NOMO-1 treated with DMSO at 0.1 percent for 48 hours (cell line): ENCODE data around the gene CPAMD8.
"Not testable (repeated sequence)": the region's sequence is repeated elsewhere in the genome, so short reads cannot be mapped to it uniquely, and the experiment has no call there.

ENCODE experiments used
- DNase-seq: peaks from one replicate; lab custom pipeline; 2025; ENCODE audit not compliant: unreplicated experiment; lab: John Stamatoyannopoulos, UW

Gene CPAMD8

DNA sequence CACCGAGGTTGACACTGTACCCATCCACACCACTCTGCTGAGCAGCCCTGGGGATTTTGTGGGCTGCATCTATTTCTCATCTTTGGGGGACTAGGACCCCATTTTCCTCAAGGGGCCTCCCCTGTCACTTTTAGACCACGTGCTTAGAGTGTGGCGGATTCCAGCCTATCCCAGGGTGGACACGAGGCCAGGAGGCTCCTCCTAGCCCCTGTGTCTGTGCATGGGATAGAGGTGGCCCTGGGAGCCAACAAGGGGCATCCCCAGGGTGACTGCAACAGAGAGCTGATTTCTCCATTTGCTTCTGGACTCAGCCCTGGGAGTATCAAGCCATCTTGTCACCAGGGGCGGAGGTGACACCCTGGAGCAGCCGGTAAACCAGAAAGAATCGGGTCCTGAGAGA is 24.2 kb downstream of the CPAMD8 start:
- no peak for DNase-seq

DNA sequence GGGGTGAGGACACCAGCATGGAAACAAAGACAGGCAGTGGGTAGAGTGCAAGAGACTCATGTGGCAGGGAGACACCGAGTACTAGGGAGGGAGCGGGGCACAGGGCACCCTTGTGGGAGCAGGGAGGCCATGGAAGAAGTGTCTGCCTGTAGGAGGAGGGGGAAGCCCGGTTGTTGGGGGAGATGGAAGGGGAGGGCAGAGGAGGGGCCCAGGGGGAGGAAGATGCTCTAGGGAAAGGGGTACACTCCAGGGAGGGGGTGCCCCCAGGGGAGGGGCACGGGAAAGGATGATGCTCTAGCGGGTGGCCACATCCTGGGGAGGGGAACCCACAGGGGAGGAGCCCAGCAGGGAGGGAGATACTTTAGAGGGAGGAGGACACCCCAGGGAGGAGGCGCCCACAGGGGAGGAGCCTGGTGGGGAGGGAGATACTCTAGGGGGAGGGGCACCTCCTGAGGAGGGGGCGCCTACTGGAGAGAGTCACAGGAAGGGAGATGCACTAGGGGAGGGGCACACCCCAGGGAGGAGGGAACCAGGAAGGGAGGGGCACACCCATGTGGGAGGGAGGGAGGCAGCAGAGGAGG is 24.9 kb downstream of the CPAMD8 start:
- DNase-seq: no peak

DNA sequence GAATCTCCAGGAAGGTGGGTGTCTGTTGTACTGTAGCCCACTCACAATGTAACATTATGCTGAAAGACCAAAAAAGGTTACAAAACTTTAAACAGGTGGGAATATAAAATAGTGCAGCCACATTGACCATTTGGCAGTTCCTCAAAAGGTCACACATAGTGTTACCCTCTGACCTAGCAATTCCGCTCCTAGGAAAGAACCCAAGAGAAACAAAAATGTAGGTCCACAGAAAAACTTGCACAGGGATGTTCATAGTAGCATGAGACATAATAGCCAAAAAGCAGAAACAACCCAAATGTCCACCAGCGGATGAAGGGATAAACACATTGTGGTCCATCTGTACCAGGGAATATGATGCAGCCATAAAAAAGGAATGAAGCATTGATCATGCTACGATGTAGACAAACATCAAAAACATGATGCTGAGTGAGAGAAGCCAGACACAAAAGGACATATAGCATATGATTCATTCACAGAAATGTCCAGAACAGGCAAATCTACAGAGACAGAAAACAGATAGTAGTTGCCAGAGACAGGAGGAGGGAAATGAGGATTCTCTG is 27.9 kb downstream of the CPAMD8 start:
- no peak for DNase-seq

GRCh38 chr19:16996838-16997490 is 29.6 kb downstream of the CPAMD8 start:
- not testable (repeated sequence) for DNase-seq

- DNase-seq: no peak
These were observed 37.9 kb downstream of the CPAMD8 start for GRCh38 chr19:16988661-16989060.

DNA sequence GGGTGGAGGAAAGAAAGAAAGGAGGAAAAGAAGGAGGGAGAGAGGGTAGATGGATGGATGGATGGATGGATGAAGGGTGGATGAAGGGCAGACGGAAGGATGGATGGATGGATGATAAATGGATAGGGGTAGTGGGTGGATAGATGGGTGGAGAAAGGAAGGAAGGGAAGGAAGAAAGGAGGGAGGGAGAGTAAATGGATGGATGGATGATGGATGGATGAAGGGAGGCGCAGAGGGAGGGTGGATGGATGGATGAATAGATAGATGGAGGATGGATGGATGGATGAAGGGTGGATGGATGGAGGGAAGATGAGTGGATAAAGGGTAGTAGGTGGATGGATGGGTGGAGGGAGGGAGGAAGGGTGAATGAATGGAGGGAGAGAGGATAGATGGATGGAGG is 41.2 kb downstream of the CPAMD8 start:
- DNase-seq: no peak

GRCh38 chr19:16982586-16982985 is 44.0 kb downstream of the CPAMD8 start:
- not testable (repeated sequence) for DNase-seq

- no peak for DNase-seq
These were observed 47.5 kb downstream of the CPAMD8 start for GRCh38 chr19:16978839-16979802.

GRCh38 chr19:16978156-16978555 is 48.5 kb downstream of the CPAMD8 start:
- DNase-seq: no peak

DNA sequence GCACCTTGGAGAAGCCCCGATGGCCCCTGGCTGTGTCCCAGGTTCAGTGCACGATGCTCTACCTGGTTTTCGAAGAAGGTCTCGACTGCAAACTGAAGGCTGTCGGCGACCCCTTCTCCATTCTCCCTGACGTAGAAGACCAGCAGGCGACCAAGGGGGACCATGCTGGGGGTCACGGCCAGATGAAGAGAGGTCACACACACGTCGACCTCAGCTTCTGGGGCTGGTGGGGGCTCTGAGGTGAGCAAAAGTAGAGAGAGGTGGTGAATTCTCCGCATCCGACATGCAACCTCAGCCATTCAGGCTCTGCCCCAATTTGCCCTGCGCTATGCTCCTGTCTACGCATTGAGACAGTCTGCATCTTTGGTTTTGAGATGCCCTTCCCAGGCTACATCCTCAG is 49.3 kb downstream of the CPAMD8 start:
- no peak for DNase-seq

- no peak for DNase-seq
These were observed 50.2 kb downstream of the CPAMD8 start for GRCh38 chr19:16976446-16976845.

DNA sequence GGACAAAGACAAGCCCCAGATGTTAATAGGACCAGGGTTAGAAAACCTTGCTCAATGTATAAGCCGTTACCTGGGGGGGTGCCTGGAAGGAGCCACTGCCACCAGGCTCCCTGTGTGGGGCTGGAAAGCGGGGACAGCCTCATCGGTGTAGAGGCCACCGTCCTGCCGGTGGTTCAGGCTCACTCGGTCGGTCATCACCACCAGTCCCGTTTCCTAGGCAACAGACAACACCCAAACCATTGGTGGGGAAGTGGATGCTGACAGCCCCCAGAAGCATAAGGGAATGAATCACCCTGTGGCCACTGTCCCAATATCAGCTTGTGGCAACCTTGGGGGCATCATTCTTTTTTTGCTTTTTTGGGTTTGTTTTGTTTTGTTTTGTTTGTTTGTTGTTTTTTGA is 55.8 kb downstream of the CPAMD8 start:
- no peak for DNase-seq

DNA sequence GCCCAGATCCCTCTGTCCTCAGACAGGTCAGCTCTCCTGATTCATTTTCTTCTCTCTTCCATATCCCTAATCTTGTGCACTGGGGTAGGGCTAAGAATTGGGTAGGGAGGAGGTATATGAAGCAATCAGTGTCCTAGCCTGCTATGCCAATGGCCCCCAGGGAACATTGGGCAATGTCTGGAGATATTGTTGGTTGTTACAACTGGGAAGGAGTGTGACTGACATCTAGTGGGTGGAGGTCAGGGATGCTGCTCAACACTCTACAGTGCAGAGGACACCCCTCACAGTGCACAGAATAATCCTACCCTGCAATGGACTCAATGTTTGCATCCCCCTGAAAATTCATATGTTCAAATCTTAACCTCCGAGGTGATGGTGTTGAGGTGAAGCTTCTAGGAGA is 57.5 kb downstream of the CPAMD8 start:
- DNase-seq: no peak

DNA sequence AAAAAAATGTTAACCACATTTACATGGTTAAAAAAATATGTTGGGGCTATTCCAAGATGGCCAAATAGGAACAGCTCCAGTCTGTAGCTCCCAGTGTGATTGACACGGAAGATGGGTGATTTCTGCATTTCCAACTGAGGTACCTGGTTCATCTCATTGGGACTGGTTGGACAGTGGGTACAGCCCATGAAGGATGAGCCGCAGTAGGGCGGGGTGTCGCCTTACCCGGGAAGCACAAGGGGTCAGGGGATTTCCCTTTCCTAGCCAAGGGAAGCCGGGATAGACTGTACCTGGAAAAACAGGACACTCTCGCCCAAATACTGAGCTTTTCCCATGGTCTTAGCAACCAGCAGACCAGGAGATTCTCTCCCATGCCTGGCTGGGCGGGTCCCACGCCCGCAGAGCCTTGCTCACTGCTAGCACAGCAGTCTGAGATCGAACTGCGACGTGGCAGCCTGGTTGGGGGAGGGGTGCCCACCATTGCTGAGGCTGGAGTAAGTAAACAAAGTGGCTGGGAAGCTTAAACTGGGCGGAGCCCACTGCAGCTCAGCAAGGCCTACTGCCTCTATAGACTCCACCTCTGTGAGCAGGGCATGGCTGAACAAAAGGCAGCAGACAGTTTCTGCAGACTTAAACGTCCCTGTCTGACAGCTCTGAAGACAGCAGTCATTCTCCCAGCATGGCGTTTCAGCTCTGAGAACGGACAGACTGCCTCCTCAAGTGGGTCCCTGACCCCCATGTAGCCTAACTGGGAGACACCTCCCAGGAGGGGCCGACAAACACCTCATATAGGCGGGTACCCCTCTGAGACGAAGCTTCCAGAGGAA is 65.4 kb downstream of the CPAMD8 start:
- DNase-seq: not testable (repeated sequence)

- not testable (repeated sequence) for DNase-seq
These were observed 68.3 kb downstream of the CPAMD8 start for GRCh38 chr19:16958277-16958676.

DNA sequence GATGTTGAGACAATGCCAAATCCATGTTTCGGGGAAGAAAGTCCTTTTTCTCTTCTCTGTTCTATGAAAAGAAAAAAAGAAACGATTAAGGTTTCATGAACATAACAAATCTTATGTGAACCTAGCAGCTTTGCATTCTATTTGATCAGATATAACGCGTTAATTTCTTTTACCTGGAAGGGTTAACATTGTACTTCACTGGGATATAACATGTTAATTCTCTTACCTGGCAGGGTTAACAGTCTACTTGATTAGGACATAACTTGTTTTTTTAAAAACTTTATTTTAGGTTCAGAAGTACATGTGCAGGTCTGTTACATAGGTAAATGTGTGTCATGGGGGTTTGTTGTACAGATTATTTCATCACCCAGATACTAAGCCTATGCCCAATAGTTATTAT is 68.8 kb downstream of the CPAMD8 start:
- DNase-seq: no peak

- no peak for DNase-seq
These were observed 69.4 kb downstream of the CPAMD8 start for GRCh38 chr19:16957151-16957701.

DNA sequence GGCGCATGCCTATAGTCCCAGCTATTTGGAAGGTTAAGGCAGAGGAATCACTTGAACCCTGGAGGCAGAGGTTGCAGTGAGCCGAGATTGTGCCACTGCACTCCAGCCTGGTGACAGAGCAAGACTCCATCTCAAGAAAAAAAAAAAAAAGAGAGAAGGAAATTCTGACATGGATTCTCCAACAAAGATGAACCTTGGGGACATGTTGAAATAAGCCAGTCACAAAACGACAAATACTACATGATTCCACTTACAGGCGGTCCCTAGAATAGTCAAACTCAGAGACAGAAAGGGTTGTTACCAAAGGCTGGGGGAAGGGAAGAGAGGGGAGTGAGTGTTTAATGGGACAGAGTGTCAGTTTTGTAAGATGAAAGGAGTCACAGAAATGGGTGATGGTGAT is 71.4 kb downstream of the CPAMD8 start:
- DNase-seq: no peak

DNA sequence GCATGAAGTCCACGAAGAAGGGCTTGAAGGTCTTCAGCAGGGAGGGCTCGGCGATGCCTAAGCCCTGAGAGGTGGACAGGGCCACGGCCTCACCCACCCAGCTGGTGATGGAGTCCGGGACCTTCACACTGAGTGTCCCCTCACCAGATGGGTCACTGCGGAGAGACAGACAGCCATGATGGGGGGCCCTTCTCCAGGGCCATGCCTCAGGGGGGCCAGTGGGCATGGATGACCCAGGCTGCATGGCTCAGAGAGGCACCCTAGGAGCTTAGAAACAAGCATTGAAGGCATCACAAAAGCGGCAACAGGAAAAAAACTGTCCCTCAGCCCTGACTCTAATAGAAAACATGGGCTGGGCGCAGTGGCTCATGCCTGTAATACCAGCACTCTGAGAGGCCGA is 74.6 kb downstream of the CPAMD8 start:
- DNase-seq: no peak

DNA sequence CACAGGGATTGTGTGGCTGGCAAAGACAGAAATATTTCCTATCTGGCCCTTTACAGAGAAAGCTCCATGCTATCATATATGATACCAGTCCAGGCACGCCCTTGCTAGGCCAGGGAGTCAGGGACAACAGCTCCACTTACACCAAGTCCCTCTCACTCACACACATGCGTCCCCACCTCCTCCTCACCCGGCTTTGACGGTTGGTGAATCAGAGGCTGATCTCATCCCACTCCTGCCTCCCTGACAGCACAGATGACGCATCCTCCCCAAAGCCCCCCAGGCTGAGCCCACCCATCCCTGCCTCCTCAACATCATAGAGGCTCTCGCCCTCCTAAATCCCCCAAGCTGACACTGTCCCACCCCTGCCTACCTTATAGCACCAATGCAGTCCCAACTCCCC is 75.1 kb downstream of the CPAMD8 start:
- DNase-seq: no peak
